ENCODE data around the gene TKTL1. TPM values are rescaled to one million over a fixed set of nuclear protein-coding genes. Genes with fewer than 3 reads are reported as not detected.
"Not testable (repeated sequence)": the region's sequence is repeated elsewhere in the genome, so short reads cannot be mapped to it uniquely, and the experiment has no call there.

Gene TKTL1, protein sequence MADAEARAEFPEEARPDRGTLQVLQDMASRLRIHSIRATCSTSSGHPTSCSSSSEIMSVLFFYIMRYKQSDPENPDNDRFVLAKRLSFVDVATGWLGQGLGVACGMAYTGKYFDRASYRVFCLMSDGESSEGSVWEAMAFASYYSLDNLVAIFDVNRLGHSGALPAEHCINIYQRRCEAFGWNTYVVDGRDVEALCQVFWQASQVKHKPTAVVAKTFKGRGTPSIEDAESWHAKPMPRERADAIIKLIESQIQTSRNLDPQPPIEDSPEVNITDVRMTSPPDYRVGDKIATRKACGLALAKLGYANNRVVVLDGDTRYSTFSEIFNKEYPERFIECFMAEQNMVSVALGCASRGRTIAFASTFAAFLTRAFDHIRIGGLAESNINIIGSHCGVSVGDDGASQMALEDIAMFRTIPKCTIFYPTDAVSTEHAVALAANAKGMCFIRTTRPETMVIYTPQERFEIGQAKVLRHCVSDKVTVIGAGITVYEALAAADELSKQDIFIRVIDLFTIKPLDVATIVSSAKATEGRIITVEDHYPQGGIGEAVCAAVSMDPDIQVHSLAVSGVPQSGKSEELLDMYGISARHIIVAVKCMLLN
- not detected in 2 replicates for total RNA-seq (2014; rRNA removed; shearing (Covaris generic))
- not detected in 2 replicates for polyA plus RNA-seq (2015; cell fraction: cytosol; rRNA removed)
- polyA plus RNA-seq (2015; cell fraction: nucleus; rRNA removed): not detected in 2 replicates

- DNase-seq (ENCODE audit: low read depth): no peak
Measured at GRCh38 chrX:154295664-154296310, at the start of gene TKTL1. Gene TKTL1, plus strand, starts transcription at chrX:154295795. Its CDS starts 65 bp downstream, at chrX:154295860.

GRCh38 chrX:154247377-154248045 lies 48.1 kb upstream of the TKTL1 start:
- not testable (repeated sequence) for DNase-seq (ENCODE audit: low read depth)

GRCh38 chrX:154248076-154248475 lies 47.5 kb upstream of the TKTL1 start:
- DNase-seq (ENCODE audit: low read depth): not testable (repeated sequence)

- DNase-seq (ENCODE audit: low read depth): not testable (repeated sequence)
Measured at GRCh38 chrX:154257282-154257681, 38.3 kb upstream of the TKTL1 start, which contains the start of gene OPN1MW3. Gene OPN1MW3, plus strand, starts transcription at chrX:154257582. Its CDS starts 38 bp downstream, at chrX:154257620.

DNA sequence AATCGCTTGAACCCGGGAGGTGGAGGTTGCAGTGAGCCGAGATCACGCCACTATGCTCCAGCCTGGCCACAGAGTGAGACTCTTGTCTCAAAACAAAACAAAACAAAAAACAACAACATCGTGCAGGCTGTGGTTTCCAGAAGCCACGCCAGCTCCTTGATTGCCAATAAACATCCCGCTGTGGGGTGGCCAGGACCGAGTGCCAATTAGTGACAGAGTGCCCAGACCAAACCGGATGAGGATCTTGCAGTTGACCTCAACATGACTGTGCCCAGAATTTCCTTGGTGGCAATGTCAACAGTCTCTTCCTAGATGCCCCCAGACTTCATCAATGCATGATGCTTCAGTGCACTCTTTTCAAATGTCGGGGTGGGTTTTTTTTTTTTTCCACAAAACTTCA lies 36.9 kb upstream of the TKTL1 start:
- DNase-seq (ENCODE audit: low read depth): not testable (repeated sequence)

DNA sequence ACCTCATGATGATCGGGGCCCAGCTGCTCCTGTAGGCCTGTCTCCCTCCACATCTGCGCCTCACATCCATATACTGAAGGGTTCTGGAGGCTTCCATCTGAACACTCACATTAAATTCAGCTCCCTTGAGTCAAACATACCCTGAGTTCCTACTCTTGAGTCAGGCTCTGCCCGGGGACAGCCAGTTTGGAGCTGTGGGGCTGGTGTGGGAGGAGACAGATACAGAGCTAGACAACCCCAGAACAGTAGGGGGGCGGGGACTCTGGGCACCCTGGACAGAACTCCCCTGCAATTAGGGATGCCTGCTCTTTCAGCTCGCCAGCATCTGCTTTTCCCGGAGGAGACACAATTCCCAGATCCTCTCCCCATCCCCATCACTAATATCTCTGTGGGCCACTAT lies 32.5 kb upstream of the TKTL1 start:
- DNase-seq (ENCODE audit: low read depth): not testable (repeated sequence)

DNA sequence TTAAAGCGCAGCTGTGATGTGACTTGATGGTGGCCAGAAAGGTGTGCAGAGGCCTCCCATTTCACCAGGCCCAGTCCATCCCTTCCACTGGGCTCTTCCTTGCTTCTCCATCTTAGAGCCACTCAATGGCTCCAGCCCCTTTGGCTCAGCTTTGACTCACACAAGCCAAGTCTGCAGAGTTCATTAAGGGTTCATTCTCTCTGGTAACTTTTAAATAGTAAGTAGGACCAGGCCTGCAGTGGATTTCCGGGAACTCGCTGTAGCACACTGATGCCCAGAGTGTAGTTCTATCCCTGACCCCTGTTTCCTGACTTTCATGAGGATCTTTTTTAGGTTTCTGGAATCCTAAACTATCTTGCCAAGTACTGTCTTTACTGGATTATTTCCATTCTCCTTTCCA lies 26.4 kb upstream of the TKTL1 start:
- DNase-seq (ENCODE audit: low read depth): not testable (repeated sequence)

DNA sequence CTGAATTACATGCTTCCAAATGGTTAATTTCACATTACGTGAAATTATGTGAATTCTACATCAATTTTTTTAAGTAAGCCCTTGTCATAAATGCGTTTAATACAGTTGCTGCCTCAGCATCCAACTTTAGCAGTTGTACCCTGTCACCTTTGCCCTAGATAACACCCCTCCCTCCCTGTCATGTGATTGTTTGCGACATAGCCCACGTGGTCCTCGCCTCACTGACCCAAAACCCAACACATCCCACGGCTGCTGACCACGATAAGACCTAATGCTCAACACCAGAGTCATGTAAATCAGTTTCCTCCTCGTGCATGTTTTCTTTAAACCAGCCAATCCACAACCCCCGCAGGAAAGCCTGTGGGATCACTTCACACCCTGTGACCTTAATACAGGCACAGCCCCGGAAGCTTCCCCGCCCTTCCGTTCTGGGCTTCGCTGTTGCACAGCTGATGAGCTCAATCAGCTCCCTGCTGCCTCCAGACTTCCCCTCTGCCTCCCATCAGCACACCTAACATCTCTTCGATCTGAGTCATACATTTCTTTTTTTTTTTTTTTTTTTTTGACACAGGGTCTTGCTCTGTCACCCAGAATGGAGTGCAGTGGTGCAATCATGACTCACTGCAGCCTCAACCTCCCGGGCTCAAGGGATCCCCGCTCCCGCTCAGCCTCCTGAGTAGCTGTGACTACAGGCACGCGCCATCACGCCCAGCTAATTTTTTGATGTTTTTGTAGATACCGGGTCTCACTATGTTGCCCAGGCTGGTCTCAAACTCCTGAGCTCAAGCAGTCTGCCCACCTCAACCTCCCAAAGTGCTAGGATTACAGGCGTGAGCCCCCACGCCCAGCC lies 10.9 kb upstream of the TKTL1 start:
- DNase-seq (ENCODE audit: low read depth): not testable (repeated sequence)

GRCh38 chrX:154286406-154286805 lies 9.2 kb upstream of the TKTL1 start:
- not testable (repeated sequence) for DNase-seq (ENCODE audit: low read depth)

- no peak for DNase-seq (ENCODE audit: low read depth)
Measured at GRCh38 chrX:154294791-154295574, 612 bp upstream of the TKTL1 start, which contains the start of gene TEX28. Gene TEX28, minus strand, starts transcription at chrX:154295124. Its CDS starts 3,007 bp downstream, at chrX:154292117.

GRCh38 chrX:154296731-154297130 lies 1.1 kb downstream of the TKTL1 start:
- DNase-seq (ENCODE audit: low read depth): no peak

GRCh38 chrX:154298312-154298711 lies 2.7 kb downstream of the TKTL1 start:
- DNase-seq (ENCODE audit: low read depth): no peak

- DNase-seq (ENCODE audit: low read depth): no peak
Measured at GRCh38 chrX:154300816-154301215, 5.2 kb downstream of the TKTL1 start.

DNA sequence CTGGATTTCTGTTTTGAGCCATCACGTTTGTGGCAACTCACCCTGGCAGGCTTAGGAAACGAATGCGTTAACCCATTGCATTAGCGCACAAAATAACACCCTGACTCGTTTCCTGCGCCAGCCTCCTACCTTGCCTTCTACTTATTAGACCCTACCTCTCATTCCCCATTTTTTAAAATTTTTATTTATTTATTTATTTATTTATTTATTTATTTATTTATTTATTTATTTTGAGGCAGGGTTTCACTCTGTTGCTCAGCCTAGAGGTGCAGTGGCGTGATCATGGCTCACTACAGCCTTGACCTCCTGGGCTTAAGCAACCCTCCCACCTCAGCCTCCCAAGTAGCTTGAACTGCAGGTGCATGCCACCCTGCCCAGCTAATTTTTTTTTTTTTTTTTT lies 7.4 kb downstream of the TKTL1 start:
- DNase-seq (ENCODE audit: low read depth): not testable (repeated sequence)

GRCh38 chrX:154303476-154303875 lies 7.9 kb downstream of the TKTL1 start:
- no peak for DNase-seq (ENCODE audit: low read depth)

- DNase-seq (ENCODE audit: low read depth): no peak
Measured at GRCh38 chrX:154304846-154305245, 9.3 kb downstream of the TKTL1 start.

DNA sequence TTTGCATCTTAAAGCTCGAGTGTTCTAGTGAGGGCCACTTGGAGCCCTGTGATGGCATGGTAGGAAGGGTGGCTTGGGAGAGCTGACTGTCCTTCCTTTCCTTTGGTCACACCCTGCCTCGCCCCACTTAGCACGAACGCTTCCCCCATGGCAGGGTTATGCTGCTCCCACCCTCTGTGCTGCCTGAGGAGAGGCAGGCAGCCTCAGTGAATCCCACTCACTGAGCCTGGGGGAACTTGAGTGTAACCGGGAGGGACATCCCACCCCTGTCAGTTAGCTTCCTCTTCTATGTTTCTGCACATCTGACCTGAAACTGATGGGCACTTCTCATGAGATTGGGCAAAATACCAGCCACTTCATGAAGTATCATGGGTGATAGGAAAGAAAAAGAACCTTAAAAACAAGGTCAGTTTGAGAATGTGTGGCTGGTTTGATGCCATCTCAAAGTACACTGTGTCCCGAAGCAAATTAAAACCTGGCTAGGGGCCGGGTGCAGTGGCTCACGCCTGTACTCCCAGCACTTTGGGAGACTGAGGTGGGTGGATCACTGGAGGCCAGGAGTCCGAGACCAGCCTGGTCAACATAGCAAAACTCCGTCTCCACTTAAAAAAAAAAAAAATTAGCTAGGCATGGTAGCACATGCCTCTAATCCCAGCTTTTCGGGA lies 10.1 kb downstream of the TKTL1 start:
- DNase-seq (ENCODE audit: low read depth): no peak

GRCh38 chrX:154307202-154307601 lies 11.6 kb downstream of the TKTL1 start:
- DNase-seq (ENCODE audit: low read depth): no peak

Measured in HT1080 (cell line).